ENCODE measurements around the gene PANK4.

The PANK4 gene

GRCh38 chr1:2494323-2494693 lies 32.1 kb downstream of the PANK4 start:
- DNase-seq = no peak

- no peak for DNase-seq
Observed at GRCh38 chr1:2493691-2494322, 32.6 kb downstream of the PANK4 start.

GRCh38 chr1:2493218-2493617 lies 33.2 kb downstream of the PANK4 start:
- DNase-seq = no peak

GRCh38 chr1:2492091-2492490 lies 34.3 kb downstream of the PANK4 start:
- no peak for DNase-seq

GRCh38 chr1:2489615-2490014 lies 36.8 kb downstream of the PANK4 start:
- DNase-seq = no peak

GRCh38 chr1:2488688-2489087 lies 37.7 kb downstream of the PANK4 start:
- no peak for DNase-seq

- DNase-seq = no peak
Observed at GRCh38 chr1:2486558-2486957, 39.8 kb downstream of the PANK4 start.

- no peak for DNase-seq
Observed at GRCh38 chr1:2486041-2486440, 40.4 kb downstream of the PANK4 start.

GRCh38 chr1:2483970-2484369 lies 42.4 kb downstream of the PANK4 start:
- DNase-seq = no peak

GRCh38 chr1:2483026-2483425 lies 43.4 kb downstream of the PANK4 start:
- no peak for DNase-seq

- no peak for DNase-seq
Observed at GRCh38 chr1:2482588-2482987, 43.8 kb downstream of the PANK4 start.

- no peak for DNase-seq
Observed at GRCh38 chr1:2481885-2482284, 44.5 kb downstream of the PANK4 start.

GRCh38 chr1:2480986-2481364 lies 45.4 kb downstream of the PANK4 start:
- no peak for DNase-seq

GRCh38 chr1:2480236-2480985 lies 46.0 kb downstream of the PANK4 start:
- DNase-seq = no peak

- no peak for DNase-seq
Observed at GRCh38 chr1:2479618-2480017, 46.8 kb downstream of the PANK4 start.

- DNase-seq = no peak
Observed at GRCh38 chr1:2479186-2479585, 47.2 kb downstream of the PANK4 start.

- no peak for DNase-seq
Observed at GRCh38 chr1:2477791-2478499, 48.5 kb downstream of the PANK4 start.

- no peak for DNase-seq
Observed at GRCh38 chr1:2477309-2477708, 49.1 kb downstream of the PANK4 start.

- DNase-seq = no peak
Observed at GRCh38 chr1:2476061-2476999, 50.1 kb downstream of the PANK4 start, which contains the start of gene PLCH2. PLCH2 (plus strand) TSS chr1:2476289; CDS start chr1:2476589, 300 bp downstream.

- DNase-seq = no peak
Observed at GRCh38 chr1:2475571-2475970, 50.8 kb downstream of the PANK4 start.

- no peak for DNase-seq
Observed at GRCh38 chr1:2474933-2475371, 51.4 kb downstream of the PANK4 start.

- DNase-seq = no peak
Observed at GRCh38 chr1:2474104-2474844, 52.1 kb downstream of the PANK4 start.

Data from stimulated activated CD4-positive, alpha-beta T cell treated with anti-CD3 and anti-CD28 coated beads, Interleukin-2, amount 100 ng/mL, for 48 hours (primary cell).